Adrenal gland (tissue), 12 donors: ENCODE results near the gene HEXA. TPM values are rescaled to one million over a fixed set of nuclear protein-coding genes. Genes with fewer than 3 reads are reported as not detected.
"Not testable (repeated sequence)": the region's sequence is repeated elsewhere in the genome, so short reads cannot be mapped to it uniquely, and the experiment has no call there.

ENCODE experiments used
- DNase-seq, 7 donors: peaks; one replicate each; pipeline ENCODE4 v3.0.0-alpha.2; 2019 to 2020
- H3K27ac ChIP-seq, 5 donors: fragments of 200-600 bp; sonication (generic) in 4 of 5; 1 replicate in 3 of 5; 2 replicates in 2 of 5; pipeline versions ENCODE4 v1.5.1 to v1.8.0; 2016 to 2020; ENCODE audit warnings: mild to moderate bottlenecking in 1 of 5
- H3K27me3 ChIP-seq: fragments of 200-600 bp; 2 replicates; pipeline ENCODE4 v1.8.0; 2021
- H3K36me3 ChIP-seq, 2 donors: fragments of 200-600 bp; replicated peaks in 1 of 2; 1 replicate in 1 of 2; 2 replicates in 1 of 2; pipeline versions ENCODE4 v1.5.1 to v1.8.0; 2018 to 2022
- H3K4me1 ChIP-seq, 2 donors: fragments of 200-600 bp; replicated peaks in 1 of 2; 1 replicate in 1 of 2; 2 replicates in 1 of 2; pipeline versions ENCODE4 v1.5.1 to v1.8.0; 2018 to 2021
- H3K4me3 ChIP-seq, 4 donors: fragments of 200-600 bp; sonication (generic) in 3 of 4; one replicate each; pipeline ENCODE4 v1.5.1; 2016 to 2018
- H3K9me3 ChIP-seq, 3 donors: fragments of 200-600 bp; sonication (generic) in 1 of 3; replicated peaks in 1 of 3; 1 replicate in 2 of 3; 2 replicates in 1 of 3; pipeline versions ENCODE4 v1.5.1 to v1.8.0; 2016 to 2021
- POLR2A ChIP-seq, 2 donors: fragments of 450-650 bp; IDR thresholded peaks; one replicate each; pipeline ENCODE4 v1.6.1; 2017; ENCODE audit warnings: antibody characterized with exemption in 2 of 2, mild to moderate bottlenecking in 2 of 2, moderate library complexity in 1 of 2
- WGBS, 4 donors: extraction: QIAGEN DNeasy Blood & Tissue Kit in 2 of 4; methylation state at CpG; one replicate each; pipeline versions ENCODE4 v1.1.5 to v1.1.7; 2013 to 2017; 5-methylcytosine and 5-hydroxymethylcytosine counted together
- intact Hi-C, 2 donors: fragments of 100-400 bp; cut with DNase I; formaldehyde crosslinking; loops; one replicate each; pipeline versions ENCODE4 v1.14.1 to v1.15.0; 2022 to 2023
- polyA plus RNA-seq, 3 donors: library from polyadenylated mRNA; stranded (reverse); fragments of 200-250 nt in 2 of 3; fragments of 350-450 nt in 1 of 3; fragmentation: Illumina TruSeq in 1 of 3; extraction: RNeasy Lipid Tissue Mini Kit (QIAGEN cat#74804) in 1 of 3; gene quantifications; one replicate each; pipeline ENCODE4 v1.2.3, GENCODE V29; 2013 to 2014
- total RNA-seq, 9 donors: library from RNA; depleted of rRNA in 4 of 9; stranded (reverse); fragments of >200 nt in 4 of 9; fragments of 120-200 nt in 1 of 9; fragmentation: NEBNext Ultra II Directional in 1 of 9; extraction: Animal tissue kit (Norgen Biotek cat#: 25700) in 1 of 9; gene quantifications; one replicate each; pipeline versions ENCODE4 v1.1.0 to v1.2.4, GENCODE V29; 2013 to 2023
- TF ChIP-seq, protein P1 (sequence below), 6 experiments: fragments of 450-650 bp in 4 of 6; fragments of 200-600 bp in 2 of 6; sonication (generic) in 1 of 6; IDR thresholded peaks; 1 replicate in 5 of 6; 2 replicates in 1 of 6; pipeline versions ENCODE4 v1.5.1 to v1.8.0; 2016 to 2021; ENCODE audit warnings: antibody characterized with exemption in 6 of 6, mild to moderate bottlenecking in 2 of 6, moderate library complexity in 1 of 6
- donor health status: healthy with polysubstance abuse.
- donor health status: Bipolar disorder and iron deficiency.
- donor health status: DM: yes; HTN: yes; CAD: no.
- donor health status: DM: no; HTN: no; CAD: no.
- donor health status: DM: no; HTN: no; CAD: no.
- donor health status: DM: yes; HTN: yes; CAD: no.

HEXA gene
- total and polyA plus RNA-seq, 12 donors = 80.1 to 372 (median 170) TPM

DNA sequence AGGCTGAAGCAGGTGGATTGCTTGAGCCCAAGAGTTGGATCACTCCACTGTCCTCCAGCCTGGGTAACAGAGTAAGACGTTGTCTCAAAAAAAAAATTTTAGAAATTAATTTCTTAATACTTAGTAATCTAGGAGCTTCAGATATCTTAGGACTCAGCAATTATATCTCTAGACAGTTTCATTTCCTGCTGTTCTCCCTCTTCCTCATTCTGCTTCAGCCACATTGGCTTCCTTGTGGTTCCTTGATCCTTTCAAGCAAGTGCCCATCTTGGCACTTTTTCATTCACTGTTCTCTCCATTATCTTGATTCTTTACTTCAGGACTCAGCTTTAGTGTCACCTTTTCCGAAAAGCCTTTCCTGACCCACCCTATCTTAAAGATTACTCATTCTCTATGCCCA, 44.8 kb upstream of the HEXA start:
- 54 to 62% (median 60%) methylated on average over 2 of the region's 2 CpGs for WGBS, 4 donors
- H3K9me3 ChIP-seq = peaks cover 0 to 8% (median 3%) of the 10 kb centered on the region in 3 donors
- H3K4me1 ChIP-seq = no peaks in the 10 kb centered on the region
- H3K36me3 ChIP-seq = no peaks in the 10 kb centered on the region
- no peaks in the 10 kb centered on the region for H3K27me3 ChIP-seq
- no peak for DNase-seq
- no peak overlapping the region for H3K4me3 ChIP-seq
- TF ChIP-seq, protein P1, sequence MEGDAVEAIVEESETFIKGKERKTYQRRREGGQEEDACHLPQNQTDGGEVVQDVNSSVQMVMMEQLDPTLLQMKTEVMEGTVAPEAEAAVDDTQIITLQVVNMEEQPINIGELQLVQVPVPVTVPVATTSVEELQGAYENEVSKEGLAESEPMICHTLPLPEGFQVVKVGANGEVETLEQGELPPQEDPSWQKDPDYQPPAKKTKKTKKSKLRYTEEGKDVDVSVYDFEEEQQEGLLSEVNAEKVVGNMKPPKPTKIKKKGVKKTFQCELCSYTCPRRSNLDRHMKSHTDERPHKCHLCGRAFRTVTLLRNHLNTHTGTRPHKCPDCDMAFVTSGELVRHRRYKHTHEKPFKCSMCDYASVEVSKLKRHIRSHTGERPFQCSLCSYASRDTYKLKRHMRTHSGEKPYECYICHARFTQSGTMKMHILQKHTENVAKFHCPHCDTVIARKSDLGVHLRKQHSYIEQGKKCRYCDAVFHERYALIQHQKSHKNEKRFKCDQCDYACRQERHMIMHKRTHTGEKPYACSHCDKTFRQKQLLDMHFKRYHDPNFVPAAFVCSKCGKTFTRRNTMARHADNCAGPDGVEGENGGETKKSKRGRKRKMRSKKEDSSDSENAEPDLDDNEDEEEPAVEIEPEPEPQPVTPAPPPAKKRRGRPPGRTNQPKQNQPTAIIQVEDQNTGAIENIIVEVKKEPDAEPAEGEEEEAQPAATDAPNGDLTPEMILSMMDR (IDR thresholded peaks at IDR 0.05) = no peak
- no peak for TF ChIP-seq POLR2A (IDR thresholded peaks at IDR 0.05)
- intact Hi-C loops = no loop called here
- no peak overlapping the region for H3K27ac ChIP-seq

DNA sequence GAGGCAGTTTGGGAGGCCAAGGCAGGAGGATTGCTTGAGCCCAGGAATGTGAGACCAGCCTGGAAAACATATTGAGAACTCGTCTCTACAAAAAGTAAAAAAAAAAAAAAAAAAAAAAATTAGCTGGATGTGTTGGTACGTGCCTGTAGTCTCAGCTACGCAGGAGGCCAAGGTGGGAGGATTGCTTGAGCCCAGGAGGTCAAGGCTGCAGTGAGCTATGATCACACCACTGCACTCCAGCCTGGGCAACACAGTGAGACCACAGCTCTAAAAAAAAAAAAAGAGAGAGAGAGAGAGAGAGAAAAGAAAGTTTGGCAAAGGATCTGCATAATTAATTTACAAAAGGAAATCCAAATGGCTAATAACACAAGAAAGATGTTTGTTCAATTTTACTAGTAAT, 44.0 kb upstream of the HEXA start:
- DNase-seq, H3K27me3 ChIP-seq, H3K4me3 ChIP-seq, H3K36me3 ChIP-seq, H3K4me1 ChIP-seq, H3K9me3 ChIP-seq, intact Hi-C loops, H3K27ac ChIP-seq: not testable (repeated sequence)
- 60 to 76% (median 75%) methylated on average over 3 of the region's 3 CpGs for WGBS, 4 donors

DNA sequence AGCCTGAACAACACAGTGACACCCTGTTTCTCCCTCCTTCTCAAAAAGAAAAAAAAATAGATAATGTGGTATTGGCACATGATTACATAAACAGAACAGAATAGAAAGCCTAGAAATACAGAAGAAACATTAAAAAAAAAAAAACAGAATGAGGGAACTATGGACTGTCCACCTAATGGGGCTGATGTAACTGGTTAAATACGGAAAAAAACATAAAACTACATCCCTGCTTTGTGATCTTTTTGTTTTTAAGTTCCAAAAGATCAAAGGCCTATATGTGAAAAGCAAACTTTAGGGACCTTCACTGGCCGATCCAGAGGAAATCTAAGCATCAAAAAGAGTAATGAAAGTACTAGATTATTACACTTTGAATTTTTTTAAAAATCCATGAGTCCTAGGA, 39.5 kb upstream of the HEXA start:
- H3K36me3 ChIP-seq = no peaks in the 10 kb centered on the region
- 58 to 74% (median 68%) methylated on average over 2 of the region's 2 CpGs for WGBS, 4 donors
- DNase-seq = no peak
- H3K4me3 ChIP-seq = no peak overlapping the region
- no peak overlapping the region for H3K27ac ChIP-seq
- H3K4me1 ChIP-seq = no peaks in the 10 kb centered on the region
- peaks cover 9% of the 10 kb centered on the region for H3K27me3 ChIP-seq
- TF ChIP-seq, protein P1 (IDR thresholded peaks at IDR 0.05) = no peak
- intact Hi-C loops = no loop called here
- no peaks in the 10 kb centered on the region for H3K9me3 ChIP-seq

DNA sequence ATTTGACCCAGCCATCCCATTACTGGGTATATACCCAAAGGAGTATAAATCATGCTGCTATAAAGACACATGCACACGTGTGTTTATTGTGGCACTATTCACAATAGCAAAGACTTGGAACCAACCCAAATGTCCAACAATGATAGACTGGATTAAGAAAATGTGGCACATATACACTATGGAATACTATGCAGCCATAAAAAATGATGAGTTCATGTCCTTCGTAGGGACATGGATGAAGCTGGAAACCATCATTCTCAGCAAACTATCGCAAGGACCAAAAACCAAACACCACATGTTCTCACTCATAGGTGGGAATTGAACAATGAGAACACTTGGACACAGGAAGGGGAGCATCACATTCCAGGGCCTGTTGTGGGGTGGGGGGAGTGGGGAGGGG, 37.5 kb upstream of the HEXA start:
- intact Hi-C loops = not testable (repeated sequence)

DNA sequence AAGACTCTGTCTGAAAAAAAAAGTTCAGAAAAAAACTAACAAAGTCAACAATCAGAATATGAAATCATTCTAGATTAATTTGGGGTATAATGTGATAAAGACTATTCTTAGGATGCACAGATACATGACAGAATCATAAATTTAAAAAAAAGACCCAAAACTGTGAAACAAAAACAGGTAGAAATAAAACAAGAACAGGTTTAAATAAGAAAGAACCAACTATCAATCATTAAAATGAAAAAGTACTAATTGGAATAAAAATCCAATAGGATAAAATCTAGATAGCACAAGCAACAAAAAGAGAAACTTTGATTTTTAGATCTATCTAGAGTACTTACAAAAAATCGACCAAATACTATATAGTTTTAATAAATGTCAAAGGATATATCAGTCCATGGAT, 35.7 kb upstream of the HEXA start:
- no peak overlapping the region for H3K27ac ChIP-seq
- no peak for TF ChIP-seq POLR2A (IDR thresholded peaks at IDR 0.05)
- TF ChIP-seq, protein P1 (IDR thresholded peaks at IDR 0.05) = no peak
- 27 to 47% (median 37%) methylated on average over 1 of the region's 1 CpG for WGBS, 4 donors
- peaks cover 9% of the 10 kb centered on the region for H3K27me3 ChIP-seq
- intact Hi-C loops = no loop called here
- H3K9me3 ChIP-seq = no peaks in the 10 kb centered on the region
- DNase-seq = no peak
- H3K4me3 ChIP-seq = no peak overlapping the region
- no peaks in the 10 kb centered on the region for H3K36me3 ChIP-seq
- H3K4me1 ChIP-seq = no peaks in the 10 kb centered on the region

More for the DNA sequence above, 37.5 kb upstream of the HEXA start:
- not testable (repeated sequence) for H3K27me3 ChIP-seq, H3K4me3 ChIP-seq, H3K9me3 ChIP-seq, H3K4me1 ChIP-seq, H3K36me3 ChIP-seq, H3K27ac ChIP-seq, DNase-seq
- WGBS, 4 donors = 70 to 87% (median 76%) methylated on average over 1 to 3 of the region's 3 CpGs
